CD4-positive, alpha-beta T cell treated with Interferon alpha-2 for 1 hour (primary cell): ENCODE results near the gene CRTC1.

ENCODE experiments used
- DNase-seq, 2 donors: peaks; one replicate each; pipeline ENCODE4 v3.0.0-alpha.2; 2020 to 2022

The CRTC1 gene

GRCh38 chr19:18751571-18751970 lies 68.1 kb downstream of the CRTC1 start:
- DNase-seq = no peak

DNA sequence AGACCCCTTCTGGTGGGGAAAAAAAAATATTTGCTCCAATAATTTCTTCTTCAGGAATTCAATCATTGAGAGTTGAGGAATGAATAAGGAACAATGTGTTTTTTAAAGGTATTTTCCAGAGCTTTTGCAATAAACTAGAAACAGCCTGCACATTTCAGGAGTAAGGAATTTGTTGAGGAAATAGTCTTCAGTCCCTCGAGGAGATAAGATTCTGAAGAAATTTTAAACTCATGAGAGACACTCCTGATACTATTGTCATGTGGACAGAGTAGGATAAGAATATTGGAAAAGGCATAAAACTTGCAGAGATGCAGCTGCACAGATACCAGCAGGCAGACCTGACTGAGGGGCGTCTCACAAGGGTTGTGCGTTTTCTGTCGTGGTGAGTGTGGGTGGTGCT lies 71.0 kb downstream of the CRTC1 start:
- no peak for DNase-seq

DNA sequence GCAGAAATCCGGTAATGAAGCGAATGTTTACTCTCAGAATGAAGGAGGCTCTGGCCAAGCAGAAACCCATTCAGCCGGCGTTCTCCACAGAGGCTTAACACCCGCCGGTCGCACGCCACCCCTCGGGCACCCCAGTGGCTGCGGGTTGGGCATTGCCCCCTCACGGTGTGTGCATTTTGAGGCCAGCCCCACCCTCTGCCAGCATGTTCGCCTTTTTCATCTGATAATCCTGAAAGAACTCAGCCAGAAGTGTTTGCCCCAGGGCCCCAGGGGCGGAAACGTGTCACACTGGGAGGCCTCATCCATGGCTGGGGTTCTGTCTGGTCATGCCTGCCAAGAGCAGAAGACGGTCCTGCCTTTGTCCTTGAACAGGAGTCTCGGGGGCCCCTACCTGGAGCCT lies 73.4 kb downstream of the CRTC1 start:
- DNase-seq = no peak

- DNase-seq = no peak
Measured at GRCh38 chr19:18759304-18759994, 76.0 kb downstream of the CRTC1 start.

- DNase-seq = no peak
Measured at GRCh38 chr19:18759995-18760426, 76.5 kb downstream of the CRTC1 start.

DNA sequence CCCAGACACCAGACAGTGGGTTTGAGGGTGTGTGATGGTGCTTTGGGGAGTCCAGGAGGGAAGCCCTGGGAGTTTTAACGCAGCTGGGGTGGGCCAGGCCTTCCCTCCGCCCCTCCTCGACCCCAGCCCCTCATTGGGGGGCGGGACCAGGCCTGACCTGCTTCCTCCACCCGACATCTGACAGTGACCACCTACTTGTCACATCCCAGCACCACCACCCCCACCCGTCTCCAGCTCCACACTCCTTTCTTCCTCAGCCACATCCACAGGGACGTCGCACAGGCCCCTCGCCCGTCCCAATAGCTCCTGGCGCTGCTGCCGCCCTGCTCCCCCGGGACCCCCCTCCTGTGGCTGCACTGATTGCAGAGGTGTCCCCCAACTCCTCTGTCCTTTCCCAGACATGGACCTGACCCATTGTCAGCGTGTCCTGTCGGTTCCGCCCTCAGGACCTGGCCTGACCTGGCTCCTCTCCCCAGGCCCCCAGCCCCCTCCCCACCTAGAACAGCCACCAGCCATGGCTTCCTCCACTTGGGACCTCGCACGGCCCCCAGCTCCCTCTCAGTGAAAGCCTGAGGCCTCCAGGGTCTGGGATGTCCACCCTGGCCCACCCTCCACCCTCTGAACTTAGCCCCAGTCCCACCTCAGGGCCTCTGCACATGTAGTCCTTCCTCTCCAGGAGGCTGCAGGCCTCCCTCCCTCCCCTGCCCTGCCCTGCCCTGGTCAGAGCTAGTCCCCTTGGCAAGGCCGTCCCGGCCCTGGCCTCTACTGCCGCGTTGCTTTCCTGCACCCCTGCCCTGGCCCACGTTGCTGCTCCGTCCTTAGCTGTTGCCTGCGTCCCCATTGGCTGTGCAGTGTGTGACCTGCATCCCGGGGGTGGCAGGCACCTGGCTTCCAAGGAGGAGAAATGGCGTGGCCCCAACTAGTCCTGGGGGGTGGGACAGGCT lies 77.2 kb downstream of the CRTC1 start:
- DNase-seq = no peak

DNA sequence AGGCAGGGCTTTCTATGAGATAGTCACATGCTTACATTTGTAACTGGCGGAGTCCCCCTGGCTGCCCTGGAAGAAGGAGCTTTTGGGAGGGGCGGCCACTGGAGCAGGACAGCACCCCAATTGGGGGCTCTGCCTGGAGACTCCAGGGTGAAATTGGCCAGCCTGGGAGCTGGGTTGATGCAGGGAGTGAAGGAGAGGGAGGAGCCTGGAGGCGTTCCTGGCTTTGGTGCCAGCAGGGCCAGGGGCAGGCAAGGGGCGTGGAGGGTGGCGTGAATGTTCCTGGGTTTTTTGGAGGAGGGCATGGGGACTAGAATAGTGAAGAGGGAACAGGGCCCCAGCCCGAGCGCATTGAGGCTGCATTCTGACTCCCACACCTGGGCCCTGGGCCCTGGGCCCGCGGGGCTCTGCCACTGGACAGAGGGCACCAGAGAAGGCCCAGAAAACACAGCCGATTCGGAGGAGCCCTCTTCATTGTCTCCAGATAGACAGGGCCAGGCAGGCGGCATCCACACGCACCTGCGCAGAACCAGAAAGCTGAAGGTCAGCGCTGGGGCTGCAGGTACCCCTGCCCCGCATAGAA lies 78.1 kb downstream of the CRTC1 start:
- no peak for DNase-seq

GRCh38 chr19:18762125-18763023 lies 78.9 kb downstream of the CRTC1 start:
- no peak for DNase-seq

GRCh38 chr19:18763674-18764590 lies 80.5 kb downstream of the CRTC1 start:
- no peak for DNase-seq

DNA sequence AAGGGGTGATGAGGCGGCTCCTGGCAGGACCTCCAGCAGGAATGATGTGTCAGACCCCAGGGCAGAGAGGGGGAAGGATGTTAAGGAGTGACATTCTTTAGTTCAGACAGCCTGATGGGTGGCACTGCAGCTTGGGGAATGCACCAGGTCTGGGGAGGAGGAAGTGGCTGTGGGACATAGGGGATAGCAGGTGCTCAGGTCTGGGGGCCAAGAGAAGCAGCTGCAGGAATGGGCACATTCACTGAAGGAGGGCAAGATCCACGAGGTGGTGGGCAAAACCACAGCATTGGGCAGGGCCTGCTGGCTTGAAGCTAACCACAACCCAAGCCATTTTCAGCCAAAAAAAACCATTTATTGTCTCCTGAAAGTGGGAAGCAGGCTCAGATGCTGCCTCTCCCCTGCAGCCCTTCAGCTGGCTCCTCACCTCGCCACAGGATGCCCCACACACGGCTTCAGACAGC lies 81.1 kb downstream of the CRTC1 start:
- no peak for DNase-seq

DNA sequence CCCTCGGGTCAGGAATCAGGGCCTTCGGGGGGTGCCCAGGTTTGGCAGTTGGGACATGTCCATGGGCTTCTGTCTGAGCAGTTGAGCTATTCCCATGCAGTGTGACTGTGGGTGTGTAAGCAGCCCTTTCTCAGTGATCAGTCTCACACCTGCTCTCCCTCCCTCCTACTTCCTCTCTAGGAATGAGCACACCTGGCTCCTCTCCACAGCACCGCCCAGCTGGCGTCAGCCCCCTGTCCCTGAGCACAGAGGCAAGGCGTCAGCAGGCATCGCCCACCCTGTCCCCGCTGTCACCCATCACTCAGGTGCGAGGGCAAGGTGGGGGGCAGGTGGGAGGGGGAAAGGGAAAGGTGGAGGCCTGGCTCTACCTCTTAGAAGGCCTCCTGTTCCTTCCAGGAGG lies 81.7 kb downstream of the CRTC1 start:
- DNase-seq = no peak

GRCh38 chr19:18768046-18768771 lies 84.7 kb downstream of the CRTC1 start:
- no peak for DNase-seq

DNA sequence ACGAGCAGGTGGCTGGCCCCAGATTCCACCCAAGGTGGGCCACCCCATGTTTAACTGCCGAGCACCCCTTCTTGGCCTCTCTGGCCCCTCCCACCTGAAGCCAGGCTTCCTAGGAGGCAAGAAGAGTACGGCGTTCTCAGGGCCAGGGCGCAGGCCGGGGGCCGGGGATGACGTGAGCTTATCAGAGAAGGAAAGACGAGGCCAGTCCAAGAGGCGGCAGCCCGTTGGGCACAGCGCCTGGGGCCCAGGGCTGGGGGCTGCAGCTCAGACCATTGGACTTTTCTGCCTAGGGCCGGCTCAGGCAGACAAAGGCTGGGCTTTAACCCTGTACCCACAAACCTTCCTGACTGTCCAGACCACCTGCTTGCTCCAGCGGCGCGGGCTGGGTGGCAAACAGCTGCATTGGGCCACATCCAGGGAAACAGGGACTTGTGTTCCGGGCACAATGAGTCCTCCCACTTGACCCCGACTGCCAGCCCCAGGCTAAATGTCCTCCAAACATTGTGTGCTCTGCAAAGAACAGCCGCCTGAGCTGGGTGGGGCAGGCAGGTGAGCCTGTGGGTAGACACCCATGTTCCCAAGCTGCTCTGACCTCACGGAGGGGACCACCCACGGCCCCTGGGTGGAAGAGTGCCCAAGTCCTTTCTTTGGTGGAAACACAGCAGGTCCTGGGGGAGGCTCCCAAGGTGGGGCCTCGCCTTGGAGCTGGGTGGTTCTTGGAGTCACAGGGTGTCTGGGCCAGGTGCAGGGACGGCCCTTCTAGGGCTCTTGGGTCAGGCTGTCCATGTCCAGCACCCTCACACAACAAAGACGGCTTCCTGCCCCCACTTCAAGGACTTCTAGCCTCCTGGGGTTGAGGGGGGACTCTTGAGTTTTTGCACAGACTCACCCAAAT lies 85.8 kb downstream of the CRTC1 start:
- no peak for DNase-seq

GRCh38 chr19:18769989-18770528 lies 86.6 kb downstream of the CRTC1 start:
- no peak for DNase-seq

- DNase-seq = no peak
Measured at GRCh38 chr19:18770663-18771327, 87.3 kb downstream of the CRTC1 start.

GRCh38 chr19:18771328-18772242 lies 88.1 kb downstream of the CRTC1 start:
- DNase-seq = no peak
